GM21825 (cell line): ENCODE data around the gene ADARB1.

Experiments used
- ATAC-seq: cut with Tn5 transposase; IDR thresholded peaks from one replicate; pipeline ENCODE4 v1.9.1; 2021; ENCODE audit warnings: mild to moderate bottlenecking, moderate library complexity; ENCODE audit not compliant: unreplicated experiment

The ADARB1 gene

DNA sequence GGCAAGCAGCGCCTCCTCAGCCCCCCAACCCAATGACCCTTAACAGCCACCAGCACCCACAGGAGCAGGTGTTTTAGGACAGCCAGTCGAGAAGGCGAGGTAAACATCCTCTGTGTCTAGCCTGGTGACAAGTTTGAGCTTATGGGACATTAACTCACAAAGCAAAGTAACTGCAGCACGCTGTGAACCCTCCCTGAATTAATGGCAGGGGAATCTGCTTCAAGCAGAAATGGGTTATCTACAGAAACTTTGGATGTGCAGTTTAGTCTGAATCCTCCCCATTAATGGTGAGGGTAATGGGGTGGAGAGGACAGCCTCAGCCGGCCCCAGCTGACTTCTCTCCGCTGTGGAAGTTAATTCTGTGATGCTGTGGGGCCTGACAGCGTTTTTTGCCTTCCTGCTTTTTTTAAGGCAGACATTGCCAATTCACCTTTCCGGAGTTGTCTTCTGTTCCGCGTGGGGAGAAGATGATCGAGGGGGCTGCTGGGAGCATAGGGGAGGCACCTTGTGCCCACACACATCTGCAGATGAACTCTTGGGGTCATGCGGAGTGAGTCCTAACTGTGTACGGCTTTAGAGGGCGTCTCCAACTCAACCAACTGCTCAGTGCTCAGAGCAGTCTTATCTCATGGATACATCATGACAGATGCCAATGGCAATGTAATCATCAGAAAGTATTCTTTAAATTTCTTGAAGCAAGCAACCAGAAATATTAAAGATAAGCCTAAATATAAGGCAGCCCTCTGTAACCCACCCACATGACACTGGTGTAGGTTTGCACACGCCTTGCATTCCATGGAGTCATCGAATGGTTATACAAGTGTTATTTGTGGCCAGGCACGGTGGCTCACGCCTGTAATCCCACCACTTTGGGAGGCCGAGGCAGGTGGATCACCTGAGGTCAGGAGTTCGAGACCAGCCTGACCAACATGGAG is 172.3 kb downstream of the ADARB1 start:
- ATAC-seq: no peak

DNA sequence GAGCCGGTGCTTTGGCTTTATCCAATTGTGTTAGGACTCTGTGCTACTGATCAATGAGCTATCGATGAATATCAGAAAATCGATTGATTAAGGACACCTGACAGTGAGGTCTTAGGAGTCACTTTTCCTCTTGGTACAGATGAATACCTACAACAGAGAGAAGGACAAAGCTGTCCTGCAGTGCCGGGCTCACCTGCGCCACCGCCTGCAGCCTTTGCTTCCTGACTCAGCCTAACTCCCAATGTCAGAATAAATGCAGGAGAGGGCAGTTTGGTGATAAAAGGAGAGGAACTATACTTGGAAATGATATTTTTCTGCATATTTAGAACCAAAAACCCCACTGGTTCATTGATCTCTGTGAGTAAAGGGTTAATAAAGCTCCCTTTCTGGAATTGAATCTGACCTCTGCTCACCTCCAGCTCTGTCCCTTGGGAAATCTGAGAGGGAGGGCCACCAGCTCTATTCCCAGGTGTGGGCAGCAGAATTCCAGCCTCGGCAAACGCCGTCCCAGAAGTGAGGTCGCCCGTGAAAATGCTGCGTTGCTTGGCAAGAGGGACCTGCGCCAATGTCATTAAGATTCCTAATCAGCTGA is 174.0 kb downstream of the ADARB1 start:
- no peak for ATAC-seq

DNA sequence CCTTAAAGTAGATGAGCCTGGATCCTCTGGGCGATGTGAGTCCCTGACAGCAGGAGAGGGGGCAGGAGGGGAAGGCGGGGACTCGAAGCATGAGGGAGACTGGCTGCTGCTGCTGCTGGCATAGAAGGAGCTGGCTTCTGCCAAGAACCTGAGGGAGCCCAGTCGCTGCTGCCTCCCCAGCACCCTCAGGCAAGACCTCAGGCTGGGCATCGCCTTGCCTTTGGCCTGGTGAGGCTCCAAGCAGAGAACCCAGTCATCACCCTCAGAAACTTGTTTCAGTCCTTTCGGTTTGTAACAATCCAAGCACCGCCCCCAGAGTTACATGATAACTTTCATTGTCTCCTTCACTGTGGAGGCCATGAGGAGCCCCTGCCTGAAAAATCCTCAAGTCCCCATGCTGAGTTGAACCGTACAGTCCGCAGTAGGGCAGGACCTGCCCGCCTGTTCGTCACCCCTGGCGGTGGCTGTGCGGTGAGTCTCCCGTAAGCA is 174.6 kb downstream of the ADARB1 start:
- no peak for ATAC-seq

DNA sequence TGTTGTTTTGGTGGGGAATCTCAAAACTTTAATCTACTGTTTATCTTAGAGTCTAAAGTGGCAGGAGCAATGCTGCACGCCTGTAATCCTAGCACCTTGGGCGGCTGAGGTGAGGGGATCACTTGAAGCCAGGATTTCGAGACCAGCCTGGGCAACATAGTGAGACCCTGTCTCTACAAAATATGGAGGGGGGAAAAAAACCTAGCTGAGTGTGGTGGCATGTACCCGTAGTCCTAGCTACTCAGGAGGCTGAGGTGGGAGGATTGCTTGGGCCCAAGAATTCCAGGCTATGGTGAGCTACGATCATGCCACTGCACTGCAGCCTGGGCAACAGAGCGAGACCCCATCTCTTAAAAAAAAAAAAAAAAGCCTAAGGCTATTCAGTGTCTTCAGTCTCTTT is 175.2 kb downstream of the ADARB1 start:
- ATAC-seq: no peak

DNA sequence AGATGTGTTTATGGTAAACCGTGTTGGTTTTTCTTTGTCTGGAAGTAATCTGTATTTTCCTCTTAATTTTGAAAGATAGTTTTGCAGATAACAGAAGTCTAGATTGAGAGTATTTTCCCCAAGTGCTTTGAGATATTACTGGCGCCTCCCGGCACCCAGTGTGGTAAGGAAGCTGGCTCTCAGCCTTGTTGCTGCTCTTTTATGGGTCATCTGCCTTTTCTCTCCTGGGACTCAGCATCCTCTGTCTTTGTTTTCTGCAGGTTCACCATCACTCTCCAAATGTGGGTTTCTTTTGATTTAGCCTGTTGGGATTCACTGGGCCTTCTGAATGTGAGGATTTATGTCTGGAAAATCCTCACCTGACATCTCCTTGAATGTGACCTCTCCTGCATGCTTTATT is 175.9 kb downstream of the ADARB1 start:
- ATAC-seq: no peak

DNA sequence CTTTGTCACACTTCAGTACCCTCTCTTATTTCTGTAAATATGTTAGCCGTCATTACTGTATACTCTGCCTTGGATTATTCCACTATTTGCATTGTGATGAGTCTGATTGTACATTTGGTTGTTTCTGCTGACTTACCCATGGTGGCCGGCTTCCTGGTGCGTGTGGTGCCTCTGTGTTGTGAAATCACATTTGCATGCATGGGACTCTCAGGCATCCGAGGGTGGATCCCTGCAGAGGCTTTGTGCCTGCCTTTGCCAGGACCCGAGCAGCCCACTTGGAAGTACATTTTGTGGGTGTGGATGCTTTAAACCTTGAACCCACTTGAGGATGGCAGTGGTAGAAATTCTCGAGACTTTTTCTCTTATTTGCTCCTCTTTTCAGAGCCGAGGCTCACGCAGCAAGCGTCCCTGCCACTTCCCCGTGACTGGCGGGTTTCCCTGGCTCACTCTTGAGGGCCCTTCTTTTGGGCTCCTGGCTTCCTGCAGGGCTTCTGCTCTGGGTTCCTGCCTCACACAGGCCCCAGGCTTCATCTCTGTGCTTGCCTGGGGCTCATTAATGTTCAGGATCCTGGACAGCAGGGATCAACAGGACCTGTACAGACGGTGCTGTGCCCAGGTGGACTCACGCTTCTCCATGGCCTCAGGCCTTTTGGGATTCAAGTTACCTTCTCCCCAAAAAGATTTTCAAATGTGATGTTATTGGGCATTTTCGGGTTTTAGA is 176.7 kb downstream of the ADARB1 start:
- ATAC-seq: no peak

DNA sequence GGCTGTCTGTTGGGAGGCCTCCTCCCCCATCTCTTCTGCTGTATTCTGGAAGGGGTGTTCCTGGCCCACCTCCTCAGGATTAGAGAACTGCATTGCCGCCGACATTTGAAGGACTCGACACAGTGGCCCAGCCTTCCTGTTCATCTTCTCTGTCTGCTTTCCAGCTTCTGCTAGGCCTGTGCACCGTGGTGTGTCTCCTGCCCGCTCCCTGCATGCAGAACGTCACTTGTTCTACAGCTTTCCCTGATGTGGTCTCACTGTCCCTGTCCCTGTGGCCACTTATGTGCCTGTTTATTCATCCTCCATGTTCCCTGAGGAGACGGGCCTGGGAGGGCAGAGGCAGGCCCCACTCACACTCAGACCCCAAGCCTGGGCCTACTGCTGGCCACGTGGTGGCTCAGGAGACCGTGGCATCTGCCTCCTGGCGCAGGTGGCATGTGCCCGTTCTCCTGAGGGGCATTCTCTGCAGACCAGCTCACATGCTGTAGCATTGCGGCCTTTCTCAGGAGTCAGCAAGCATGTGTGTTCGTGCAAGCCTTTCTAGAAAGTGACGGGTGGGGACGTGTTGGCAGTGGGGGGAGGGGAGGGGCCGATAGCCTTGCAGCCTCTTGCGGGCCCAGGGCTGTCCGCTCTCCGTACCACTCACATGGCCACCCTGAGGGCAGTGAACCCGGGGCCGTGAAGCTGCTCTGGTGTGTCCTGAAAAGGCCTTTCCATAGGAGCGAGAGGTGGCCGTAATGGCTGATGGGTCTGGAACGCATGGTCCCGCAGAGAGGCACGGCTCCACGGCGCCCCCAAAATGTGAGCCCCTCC is 177.5 kb downstream of the ADARB1 start:
- ATAC-seq: no peak

DNA sequence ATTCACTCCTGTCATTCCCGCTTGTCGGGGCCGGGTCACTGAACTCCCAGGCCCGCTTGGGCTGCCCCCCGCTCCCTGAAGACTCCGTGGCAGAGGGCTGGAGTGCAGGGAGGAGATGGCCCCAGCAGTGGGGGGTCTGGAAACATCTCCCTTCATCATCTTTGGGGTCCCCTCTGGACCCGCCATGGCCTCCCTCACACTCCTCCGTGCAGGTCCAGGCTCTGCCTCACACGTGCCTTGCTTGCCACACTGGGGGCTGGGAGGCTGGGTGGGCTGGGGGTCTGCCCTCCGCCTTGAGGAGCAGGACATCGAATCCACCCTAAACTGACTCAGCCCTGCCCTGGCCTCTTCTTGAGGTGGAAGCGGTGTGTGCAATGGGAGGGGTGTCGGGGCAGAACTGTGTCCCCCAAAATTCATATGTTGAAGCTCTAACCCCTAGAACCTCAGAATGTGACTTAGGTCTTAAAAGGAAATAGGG is 178.1 kb downstream of the ADARB1 start:
- ATAC-seq: no peak

DNA sequence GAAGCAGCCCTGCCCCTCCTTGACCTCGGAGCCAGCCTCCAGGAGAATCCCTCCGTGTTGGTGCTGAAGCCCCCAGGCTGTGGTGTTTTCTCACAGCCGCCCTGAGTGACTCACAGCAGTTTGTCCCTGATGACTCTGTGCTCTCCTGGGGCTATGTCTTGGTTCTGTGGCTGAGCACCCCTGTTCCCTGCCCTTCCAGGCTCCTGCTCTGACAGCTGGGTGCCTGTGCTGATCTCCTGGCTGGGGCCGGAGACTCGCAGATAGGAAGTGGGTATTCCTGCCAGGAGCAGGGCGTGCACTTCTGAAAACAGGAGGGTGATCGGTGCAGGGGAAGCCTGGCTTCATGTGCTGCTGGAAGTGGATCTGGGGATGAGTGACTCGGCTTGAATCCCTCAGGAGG is 178.8 kb downstream of the ADARB1 start:
- no peak for ATAC-seq

DNA sequence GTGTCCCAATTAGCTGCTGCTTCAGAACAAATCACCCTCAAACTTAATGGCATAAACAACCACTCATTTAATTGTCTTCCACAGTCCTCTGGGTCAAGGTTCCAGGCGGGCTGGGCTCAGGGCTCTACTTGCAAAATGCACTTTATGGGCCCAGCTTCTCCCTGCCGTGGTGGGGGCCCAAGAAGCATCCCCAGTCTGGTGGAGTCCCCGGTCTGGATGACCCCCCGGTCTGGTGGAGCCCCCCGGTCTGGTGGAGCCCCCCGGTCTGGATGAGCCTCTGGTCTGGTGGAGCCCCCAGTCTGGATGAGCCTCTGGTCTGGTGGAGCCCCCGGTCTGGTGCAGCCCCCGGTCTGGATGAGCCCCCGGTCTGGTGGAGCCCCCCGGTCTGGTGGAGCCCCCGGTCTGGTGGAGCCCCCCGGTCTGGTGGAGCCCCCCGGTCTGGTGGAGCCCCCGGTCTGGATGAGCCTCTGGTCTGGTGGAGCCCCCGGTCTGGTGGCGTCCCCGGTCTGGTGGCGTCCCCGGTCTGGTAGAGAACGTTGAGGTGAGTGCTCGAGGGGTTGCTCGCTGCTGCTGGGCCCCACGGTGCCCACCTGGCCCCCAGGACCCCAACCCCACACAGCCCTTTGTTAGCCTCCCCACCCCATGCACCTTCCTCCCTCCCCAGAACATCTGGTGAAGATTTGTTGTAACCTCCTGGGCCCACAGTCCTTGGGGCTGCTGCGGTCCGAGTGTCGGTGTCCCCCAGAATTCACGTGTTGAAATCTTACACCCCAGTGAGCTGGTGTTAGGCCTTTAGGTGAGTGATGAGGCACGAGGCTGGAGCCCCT is 179.5 kb downstream of the ADARB1 start:
- ATAC-seq: no peak

DNA sequence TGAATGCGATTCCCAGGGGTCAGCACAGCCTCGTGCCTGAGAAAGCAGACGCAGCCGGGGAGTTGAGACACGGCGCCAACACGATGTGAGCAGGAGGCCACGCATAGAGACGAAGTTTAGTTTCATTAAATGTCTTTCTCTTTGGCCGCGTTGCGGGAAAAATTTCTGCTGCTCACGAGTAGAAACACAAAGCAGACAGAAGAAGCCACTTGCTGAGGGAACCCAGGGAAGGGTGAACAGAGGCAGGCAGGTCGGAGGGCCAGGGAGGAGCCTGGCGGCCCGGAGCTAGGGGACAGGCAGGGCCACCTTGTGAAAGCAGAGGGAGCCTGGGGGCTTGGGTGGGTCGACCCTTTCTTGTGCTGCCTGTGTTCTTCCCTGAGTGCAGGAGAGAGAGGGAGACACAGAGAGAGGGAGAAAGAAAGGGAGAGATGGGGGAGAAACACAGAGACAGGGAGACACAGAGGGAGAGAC is 180.1 kb downstream of the ADARB1 start:
- no peak for ATAC-seq

DNA sequence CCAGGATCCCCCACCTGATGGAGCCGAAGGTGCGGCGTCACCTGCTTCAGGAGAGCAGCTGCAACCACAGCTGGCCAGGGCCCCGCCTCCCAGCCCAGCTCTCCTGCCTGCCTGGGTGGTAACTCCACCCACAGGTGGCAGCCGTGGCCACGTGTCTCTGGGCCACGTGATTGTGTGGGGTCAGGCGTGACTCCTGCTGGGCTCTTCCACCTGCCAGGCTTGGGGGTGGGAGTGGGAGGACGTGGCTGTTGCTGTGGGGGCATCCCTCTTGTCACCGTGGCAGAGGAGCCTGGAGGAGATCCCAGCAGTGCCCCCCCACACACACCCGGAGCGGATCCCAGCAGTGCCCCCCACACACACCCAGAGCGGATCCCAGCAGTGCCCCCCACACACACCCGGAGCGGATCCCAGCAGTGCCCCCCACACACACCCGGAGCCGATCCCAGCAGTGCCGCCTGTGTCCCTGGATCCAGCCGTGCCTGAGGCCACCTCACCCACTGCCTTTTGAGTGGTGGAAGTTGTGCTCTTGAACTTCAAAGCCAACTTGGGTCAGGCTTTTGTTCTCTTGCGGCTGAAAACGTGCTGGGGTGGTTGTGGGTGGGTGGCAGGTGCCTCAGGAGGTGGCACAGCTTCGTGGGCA is 181.1 kb downstream of the ADARB1 start:
- ATAC-seq: no peak

DNA sequence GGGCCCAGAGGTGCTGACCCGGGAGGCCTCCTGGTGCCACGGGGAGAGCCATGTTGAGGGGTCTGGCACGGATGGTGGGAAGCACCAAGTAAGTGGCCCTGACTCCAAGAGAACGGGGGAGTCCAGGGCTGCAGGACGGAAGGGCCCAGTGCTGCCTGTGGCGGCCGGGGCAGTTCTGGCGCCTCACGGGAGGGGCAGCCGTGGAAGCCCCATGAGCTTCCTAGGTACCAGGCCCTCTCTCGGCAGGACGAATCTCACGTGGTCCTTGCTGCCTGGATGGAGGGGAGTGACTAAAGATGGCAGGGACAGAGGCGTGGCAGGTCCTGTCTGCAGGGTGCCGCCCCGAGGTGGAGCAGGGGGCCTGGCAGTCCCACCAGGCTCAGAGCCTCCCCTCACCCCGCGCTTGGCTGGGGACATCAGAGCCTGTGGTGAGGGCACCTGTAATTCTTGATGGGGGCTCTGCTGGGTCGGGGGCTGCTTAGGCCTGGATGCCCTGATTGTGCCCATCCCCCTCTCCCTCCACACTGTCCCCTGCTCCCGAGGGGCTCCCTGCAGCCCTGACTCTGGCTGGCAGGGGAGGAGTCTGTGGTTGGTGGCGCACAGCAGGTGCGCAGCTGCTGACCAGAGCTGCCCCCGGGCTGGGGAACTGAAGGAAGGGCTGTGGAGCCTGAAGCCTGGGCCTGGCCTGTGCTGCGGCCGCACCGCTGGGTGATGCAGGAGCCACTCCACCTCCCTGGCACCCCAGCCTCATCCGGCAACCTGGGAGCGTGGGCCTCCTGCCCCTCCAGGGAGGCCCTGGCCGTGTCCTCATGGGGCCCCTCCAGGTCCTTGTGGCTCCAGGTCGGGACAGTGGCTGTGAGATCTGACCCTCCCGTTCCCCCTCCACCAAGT is 181.9 kb downstream of the ADARB1 start:
- no peak for ATAC-seq

DNA sequence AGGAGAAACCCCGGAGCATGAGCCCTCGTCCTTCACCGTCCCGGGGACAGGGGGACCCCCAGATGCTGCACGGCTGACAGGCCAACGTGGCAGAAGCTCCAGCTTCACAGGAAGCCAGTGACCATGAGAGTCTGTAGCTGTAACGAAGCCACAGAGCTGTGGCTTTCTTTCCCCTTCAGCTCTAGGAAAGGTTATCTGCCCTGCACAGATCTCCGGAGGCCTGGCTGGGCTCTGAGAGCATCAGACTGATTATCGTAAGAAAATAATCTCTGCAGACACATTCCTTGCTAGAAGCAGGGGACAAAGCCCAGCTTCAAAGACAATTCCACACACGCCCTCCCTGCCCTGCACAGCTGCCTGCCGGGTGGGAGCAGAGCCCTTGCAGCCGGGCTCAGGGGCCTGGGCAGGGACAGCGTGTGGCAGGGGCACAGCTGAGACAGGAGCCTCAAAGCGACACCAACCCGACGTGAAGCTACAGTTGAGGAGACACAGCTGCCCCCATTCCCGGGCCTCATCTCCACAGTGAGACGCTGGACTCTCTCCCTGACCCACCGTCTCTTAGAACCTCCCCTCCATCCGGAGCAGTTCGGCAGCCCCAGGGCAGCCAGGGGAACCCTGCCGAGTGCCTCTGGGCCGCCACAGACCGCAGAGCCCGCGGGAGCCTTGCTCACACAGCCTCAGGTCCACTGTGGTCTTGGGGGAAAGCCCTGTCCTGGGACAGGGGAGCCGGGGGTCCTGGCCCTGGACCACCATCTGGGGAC is 182.7 kb downstream of the ADARB1 start:
- no peak for ATAC-seq

DNA sequence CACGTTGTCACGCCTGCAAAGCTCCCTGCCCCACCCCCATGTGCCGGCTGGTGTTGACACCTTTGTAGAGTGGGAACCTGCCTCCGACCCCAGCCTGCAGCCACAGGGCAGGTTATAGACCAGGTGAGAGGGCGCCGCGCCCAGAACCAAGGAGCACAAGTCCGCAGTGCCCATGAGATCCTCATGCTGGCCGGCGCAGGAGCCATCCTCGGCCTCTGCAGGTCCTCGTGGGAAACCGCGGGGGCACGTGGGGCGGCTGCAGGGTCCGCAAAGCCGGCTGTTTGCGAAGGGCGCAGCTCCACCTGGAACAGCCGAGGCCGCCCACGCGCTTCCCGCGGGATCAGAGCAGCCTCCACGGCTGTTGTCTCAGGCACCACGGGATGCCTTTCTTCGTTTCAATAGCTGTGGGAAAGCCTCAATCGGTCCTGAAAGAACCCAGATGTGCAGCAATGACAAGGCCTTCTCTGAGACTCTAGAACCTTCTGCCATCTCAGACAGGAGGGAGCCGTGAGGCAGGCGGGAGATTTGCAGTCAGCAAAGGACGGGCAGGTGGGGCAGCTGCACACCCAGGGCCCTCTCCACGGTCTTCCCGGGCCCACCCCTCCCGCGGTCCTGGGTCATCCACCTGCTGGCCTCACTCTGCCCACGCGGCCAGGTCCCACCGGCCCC is 183.4 kb downstream of the ADARB1 start:
- no peak for ATAC-seq

DNA sequence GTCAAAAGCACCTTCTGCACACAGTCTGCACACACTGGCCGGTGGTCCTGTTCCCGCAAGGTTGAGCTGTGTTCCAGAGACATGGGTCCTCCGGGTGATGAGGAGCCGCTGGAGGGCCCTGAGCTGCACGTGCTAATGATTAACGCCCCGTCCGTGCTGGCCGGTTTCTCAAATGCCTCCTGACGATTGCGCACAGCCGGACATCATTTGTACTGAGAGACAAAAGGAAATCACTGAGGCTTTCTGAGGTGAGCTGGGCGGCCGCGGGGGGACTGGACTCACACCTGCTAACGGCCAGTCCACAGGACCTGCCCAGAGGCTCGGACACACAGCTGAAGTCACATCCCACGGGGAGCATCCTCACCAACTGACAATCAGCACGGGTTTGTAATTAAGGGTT is 184.1 kb downstream of the ADARB1 start:
- no peak for ATAC-seq
